Stimulated activated CD8-positive, alpha-beta memory T cell treated with anti-CD3 and anti-CD28 coated beads, Interleukin-2, amount 100 ng/mL, for 1 hour (primary cell): Measurements from ENCODE around the gene SOAT2.

ENCODE experiments used
- DNase-seq, 2 donors: peaks; one replicate each; pipeline ENCODE4 v3.0.0-alpha.2; 2020; ENCODE audit warnings: low read depth in 2 of 2

The SOAT2 gene

DNA sequence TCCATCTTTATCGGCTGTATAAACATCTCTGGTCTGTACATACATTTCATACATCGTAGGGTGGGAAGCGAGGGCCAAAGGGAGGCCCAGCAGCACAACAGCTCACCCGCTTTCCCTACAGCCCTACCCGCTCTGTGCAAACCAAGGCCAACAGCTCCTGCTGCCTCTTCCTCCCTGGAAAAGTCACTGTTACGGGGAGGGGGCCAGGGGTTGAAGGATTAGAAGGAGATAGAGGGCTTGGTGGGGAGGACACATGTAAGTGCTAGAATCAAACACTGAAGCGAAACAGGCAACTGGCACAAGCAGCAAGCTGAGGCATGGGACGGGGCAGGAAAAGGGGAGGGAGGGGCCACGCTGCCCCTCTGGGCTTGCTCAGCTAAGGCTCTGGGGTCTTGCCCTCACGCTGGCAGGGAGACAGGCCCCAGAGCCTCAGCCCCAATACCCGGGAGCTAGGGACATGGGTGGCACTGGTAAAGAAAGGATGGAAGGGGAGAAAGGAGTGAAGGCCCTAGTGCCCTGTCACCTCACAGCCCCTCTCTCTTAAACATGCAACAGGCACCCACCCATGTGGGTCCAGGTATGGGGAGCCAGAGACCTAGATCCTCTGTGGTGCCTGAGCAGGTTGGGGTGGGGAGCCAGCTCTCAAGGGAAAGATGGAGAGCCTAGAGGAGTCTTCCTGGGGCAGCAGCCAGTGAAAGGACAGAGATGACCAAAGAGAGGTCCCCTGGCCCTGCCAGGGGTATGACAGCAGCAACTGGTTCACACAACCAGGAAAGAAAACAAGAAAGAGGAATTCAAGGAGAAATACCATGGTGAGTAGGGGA is 38.5 kb upstream of the SOAT2 start:
- DNase-seq, result no peak

DNA sequence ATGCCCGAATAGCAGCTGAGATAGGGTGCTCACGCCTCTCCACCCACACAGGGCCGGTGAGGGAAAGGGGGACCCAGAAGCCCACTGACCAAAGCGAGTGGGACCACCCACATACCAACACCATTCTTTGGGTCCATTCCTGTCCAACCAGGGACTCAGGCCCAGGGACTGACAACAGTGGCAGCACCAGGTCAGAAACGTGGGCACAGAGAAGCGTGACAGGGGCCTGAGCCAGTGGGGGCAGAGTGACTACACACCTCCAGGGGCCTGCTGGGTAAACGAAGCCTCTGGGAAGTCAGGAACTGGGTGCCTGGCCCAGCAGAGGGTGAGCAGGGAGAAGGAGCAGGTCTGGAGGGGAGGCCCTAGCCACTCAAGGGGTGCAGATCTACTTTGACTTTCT is 37.8 kb upstream of the SOAT2 start:
- no peak for DNase-seq

DNA sequence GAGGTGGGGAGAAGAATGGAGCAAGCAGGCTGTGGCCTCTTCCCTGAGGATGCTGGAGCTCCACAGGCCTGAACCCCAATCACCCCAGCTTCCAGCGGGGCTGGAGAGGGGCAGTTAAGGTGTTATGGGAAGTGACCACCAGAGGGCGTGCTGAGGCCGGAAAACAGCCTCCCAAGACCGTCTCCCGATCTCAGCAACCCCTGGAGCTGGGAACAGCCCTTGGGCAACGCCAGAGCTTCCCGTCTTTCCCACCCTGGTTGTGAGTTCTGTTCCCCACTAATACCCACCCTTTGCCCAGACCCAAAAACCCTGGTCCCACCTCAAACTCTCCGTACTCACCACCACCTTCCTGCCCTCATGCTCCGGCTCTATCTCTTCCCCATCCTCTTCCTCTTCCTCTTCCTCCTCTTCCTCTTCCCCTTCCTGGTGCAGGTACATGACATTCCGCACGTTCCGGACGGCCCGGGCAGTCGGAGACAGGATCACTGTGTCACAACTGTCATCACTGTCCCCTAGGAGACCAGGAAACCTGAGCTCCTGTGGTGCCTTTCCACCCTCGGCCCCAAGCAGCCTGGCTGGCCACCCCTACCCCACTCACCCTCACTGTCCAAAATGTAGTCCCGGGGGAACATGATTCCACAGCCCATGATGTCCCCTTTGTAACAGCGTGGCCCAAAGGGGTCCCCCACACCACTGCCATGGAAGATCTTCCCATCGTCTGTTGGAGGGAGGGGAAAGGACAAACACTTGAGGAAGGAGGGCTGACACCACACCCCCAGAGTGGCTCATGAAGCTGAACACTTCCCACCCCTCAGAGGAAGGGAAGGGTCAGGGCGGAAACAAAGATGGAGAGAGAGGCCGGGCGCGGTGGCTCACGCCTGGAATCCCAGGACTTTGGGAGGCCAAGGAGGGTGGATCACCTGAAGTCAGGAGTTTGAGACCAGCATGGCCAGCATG is 37.0 kb upstream of the SOAT2 start:
- DNase-seq, result peak; percentile 35 to 45

DNA sequence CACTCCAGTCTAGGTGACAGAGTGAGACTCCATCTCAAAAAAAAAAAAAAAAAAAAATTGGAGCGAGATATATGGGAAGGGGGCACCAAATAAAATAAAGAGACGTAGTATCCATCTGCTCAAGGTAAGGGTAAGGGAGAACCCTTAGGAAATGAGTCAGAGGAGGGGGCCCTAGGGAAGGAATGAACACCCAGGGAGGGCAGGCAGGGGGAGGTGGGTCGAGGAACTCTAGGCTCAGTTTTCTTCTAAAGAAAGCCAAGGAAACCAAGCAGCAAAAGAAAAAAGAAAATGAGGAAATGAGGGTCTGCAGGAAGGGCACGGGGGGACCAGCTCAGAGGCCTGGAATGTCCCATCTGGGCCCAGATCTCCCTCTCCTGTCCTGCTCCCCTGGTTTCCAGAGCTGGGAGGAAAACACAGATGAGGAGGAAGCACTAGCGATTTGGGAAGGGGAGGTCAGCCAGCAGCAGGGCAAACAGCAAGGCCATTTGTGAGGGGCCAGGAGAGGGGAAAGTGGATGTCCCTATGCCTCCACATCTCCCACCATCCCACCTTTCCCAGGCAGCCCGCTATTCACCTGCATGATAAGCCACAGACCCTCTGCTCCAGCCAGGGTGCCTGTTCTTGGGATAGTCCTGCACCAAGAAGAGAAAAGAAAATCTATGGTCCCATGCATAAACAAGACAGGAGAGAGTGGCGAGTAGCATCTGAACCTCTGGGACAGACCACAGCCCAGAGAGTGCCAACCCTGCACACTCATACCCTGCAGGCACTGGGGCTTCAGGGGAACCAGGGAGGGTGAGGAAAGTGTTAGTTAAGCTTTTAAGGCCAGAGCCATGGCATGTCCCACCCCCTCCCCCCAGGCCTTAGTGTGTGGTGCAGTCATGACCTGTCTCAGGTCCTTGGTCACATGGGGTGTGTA is 36.0 kb upstream of the SOAT2 start:
- DNase-seq, result no peak

DNA sequence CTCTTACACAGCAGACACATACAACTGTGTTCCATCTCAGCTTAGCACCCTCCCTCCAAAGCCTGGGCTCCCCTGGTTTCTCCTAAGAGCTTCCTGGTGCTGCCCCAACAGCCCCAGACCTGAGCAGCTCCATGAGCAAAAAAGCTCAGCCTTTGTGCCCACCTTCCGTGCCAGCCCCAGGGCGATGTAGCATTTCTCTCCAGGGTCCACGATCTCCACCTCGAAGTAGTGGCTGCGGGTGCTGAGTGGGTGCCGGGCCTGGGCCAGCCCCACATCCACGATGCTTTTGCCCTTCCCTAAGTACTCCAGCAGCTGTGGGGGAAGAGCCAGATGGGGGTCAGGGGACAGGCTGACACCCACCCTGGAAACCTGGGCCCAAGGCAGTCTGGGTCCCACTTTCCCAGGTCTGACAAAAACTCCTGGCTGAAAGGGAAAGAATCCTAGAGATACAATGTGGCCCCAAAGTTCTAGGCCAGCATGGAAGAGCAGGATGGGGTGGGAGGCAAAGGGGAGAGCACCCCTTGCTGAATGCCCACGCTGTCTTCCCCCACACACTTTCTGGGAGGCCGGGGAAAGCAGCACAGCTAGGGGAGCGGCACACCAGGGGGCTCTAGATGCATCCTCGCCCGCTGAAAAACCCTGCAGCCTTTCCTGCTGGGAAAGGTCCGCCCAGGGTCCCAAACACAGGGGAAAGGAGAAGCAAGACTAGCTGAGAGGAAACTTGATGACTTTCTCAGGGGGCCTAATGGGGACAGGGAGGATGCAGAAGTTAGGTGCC is 35.1 kb upstream of the SOAT2 start:
- no peak for DNase-seq

DNA sequence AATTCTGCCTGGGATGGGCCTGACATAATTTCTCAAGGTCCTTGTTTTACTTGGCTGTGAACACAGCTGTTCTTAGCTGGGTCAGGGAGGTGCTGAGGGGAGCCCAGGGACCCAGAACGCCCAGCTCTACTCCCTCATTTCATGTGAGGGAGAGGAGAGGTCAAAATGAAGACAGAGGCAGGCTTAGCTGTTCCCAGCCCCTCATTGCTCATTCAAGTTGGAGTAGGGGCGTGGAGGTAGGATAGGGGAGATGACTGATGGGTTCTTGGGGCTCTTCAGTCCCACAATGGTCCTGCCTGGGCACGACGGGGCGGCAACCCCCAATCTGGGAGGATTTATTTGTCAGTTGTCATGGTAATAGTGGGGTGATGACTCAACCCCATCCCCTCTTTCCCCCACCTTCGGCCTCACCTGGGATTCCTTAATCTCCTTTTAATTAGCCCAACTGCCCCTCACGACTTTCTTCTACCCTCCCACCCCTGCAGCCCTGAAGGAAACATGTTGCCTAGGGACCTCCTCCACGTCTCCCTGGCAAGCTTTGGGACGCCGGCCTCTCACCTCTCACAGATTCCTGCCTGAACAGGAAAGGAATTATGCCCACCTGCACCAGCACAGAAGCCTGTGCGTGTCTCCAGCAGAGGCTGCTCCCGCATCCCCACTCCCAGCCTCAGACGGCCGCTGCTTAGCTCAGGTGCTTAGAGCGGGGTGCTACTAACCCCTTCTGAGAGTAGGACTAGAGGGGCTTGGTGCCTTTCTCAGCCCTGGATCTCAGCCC is 34.3 kb upstream of the SOAT2 start:
- no peak for DNase-seq

DNA sequence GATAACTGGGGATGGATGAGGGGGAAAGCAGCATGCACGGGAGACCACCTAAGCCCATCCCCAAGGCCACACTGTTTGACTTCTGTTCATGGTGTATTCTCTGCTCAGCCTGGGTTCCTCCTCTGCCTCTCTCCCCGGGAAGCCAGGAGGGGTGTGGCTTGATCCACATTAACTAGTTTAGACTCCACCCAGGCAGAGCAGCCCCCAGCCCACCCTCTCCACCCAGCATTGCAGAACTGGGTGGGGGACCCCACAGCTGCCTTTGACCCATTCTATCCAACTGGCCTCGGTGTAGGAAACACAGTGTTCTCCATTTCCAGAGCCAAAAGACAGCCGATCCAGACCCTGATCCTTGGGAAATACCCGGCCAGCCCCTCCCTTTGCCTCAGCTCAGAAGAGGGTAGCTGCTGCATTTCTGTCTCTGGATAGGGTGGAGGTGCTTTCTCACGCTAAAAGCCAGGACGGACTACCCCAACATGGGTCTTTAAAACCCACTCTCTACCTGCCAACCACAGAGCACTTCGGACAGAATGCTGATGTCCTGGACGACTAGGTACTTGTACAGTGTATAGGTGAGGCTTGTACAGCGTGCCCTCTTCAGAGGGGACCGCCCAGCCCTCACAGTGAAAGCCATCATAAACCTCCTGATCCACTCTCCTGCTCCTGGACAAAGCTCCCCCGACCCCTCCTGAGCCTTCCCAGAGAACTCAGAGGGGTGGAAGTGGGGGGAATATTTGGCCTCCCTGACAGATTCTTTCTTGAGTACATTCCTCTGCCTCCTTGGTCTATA is 33.5 kb upstream of the SOAT2 start:
- DNase-seq, result no peak

DNA sequence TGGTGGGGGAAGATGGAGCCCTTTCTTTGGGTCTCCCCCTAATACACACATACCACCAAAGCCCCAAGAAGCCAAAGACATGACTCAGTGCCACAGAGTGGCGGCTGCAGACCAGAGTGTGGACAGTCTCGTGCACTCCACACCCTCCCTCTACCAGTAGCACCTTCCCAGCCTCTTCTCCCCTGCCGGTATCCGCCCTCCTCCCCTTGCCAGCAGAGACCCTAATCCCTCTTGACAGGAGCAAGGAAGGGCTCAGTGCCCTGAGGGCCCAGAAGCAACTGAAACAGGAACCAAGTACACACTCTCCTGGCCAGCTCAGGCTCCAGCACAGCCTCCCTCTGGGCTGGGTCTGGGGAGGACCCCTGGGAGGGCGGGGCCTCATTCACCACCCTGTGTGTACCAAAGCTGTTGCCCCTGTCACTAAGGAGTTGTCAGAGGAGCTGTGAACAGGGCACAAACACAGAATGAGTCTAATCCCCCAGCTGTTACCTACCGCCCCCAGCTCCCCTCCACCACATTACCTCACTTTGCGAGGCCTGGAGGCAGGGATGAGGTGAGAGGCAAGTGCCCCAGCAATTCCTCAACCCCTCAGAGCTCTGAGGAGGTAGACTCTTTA is 32.3 kb upstream of the SOAT2 start:
- no peak for DNase-seq

DNA sequence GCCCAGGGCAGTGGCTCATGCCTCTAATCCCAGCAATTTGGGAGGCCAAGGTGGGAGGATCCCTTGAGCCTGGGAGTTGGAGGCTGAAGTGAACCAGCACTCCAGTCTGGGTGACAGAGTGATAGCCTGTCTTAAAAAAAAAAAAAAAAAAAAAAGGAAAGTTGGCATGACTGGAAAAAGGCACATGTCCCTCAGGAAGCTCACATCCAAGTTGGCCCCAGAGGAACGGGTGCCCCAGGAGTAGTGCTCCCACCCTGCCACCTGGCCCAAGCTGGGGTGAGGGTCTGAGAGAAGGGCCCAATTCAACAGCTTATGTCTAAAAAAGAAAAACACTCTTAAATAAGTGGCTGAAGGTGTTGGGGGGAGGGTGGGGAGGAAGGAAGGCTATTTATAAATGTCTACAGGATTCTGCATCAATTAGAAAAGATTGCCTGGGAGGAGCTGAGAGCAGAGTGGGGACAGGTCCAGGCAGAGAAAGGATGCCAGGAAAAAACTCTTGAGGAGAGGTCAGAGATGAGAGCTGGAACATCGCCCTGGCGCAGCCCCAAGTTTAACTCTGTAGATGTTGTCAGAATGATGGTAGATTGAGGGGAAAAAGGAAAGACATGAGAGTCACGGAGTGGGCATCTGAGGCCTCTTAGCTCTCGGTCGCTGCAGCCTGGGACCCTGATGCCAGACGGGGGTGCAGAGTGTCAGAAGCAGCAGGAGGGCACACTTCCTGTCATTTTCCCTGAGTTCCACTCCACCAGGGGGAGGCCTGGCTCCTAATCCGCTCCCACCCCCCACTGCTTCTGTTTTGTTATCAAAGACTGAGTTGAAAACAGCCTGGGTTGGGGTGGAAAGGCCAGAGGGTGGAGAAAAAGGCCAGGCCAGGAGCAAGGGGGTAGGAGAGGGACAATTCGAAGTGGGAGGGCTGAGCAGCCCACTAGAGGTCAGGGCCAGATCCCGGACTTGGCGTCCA is 31.4 kb upstream of the SOAT2 start:
- DNase-seq, result no peak

DNA sequence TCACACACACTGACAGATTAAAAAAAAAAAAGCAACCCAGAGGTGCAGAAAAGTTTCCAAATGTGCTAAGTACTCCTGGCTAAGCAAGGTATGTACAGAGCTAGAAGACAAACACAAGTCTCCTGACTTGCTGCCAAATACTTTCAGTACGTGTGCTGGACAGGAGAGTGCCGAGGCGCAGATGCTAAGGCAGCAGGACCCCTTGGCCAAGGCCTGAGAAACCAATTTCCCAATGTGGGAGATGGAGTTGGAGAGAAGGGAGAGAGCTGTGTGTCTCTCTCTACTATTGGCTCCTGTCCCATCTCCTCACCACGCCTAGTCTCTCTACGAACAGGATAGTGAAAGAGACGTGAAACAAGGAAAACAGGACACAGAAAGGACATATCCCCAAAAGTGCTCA is 29.4 kb upstream of the SOAT2 start:
- no peak for DNase-seq

DNA sequence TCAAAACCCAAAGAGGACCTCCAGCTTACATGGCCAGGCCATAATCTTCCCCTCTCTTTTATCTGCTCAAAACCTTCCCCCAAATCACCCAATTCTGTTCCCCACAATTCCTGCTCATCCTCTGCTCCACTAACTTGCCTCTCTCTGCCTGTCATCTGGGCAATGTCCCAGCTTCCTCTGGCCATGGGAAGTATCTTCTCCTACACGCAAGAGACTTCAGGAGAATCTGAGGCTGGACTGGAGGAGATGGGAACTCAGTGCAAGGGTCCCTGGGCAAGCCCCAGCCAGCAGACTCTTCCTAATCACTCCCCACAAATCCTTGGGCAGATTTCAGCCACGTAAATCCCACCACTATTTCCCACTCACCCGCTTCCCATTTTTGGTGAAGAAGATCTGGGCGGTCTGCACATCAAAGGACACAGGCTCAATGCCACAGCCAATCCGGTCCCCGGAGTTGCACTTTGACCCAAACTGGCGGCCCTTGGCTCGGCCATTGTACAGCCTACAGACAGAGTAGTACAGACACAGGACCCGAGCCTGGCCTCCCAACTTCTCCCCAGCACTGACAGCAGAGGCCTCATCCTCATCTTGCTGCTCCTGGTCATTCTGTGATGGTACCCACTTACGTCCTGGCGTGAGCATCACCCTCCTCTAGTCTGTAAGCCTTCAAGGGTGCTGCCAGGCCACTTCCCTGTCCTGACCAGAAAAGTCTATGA is 28.8 kb upstream of the SOAT2 start:
- no peak for DNase-seq

DNA sequence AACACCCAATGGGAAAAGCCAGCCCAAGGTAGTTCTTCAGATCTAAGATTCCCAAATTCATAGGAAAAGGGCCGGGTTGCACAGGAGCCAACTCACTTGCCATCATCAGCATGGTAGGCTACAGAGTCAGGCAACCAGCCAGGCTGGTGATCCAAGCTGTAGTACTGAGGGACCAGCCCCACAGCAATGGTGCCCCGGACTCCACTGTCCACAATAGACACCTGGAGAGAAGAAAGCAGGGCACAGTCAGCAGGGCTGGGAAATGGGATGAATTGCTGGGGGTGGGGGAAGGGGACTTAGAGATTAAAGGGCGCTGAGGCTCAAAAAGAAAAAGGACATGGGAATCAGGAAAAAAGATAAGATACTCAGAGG is 28.3 kb upstream of the SOAT2 start:
- no peak for DNase-seq

DNA sequence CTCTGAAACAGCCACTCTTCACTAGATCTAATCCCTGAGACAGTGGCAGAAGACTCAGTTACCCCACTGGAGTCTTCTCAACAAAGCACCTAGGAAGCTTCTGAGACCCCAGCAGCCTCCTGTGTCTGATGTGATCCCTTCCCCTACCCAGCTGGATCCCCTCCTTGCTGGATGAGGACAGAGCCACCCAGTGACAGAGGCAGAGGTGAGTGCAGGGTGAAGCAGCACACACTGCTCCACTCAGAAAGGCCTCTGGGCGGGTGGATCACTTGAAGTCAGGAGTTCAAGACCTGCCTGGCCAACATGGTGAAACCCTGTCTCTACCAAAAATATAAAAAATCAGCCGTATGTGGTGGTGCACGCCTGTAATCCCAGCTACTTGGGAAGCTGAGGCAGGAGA is 26.8 kb upstream of the SOAT2 start:
- no peak for DNase-seq

DNA sequence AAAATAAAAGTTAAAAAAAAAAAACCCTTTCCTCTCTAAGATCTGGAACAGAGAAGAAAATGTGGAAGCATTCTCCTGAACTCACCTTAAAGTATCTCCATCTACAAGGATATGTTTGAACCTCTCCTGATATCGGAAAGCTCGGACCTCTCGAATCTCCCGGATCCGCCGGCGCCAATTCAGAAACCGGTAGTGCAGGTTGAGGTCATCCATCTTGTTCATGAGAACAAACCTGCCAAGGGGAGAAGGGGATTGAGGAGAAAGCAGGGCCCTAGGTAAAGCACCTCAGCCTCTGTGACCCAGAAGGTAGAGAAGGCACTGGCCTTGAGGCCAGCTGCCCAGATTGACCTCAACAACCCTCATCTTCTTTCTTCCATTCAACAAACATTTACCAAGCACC is 26.3 kb upstream of the SOAT2 start:
- no peak for DNase-seq

DNA sequence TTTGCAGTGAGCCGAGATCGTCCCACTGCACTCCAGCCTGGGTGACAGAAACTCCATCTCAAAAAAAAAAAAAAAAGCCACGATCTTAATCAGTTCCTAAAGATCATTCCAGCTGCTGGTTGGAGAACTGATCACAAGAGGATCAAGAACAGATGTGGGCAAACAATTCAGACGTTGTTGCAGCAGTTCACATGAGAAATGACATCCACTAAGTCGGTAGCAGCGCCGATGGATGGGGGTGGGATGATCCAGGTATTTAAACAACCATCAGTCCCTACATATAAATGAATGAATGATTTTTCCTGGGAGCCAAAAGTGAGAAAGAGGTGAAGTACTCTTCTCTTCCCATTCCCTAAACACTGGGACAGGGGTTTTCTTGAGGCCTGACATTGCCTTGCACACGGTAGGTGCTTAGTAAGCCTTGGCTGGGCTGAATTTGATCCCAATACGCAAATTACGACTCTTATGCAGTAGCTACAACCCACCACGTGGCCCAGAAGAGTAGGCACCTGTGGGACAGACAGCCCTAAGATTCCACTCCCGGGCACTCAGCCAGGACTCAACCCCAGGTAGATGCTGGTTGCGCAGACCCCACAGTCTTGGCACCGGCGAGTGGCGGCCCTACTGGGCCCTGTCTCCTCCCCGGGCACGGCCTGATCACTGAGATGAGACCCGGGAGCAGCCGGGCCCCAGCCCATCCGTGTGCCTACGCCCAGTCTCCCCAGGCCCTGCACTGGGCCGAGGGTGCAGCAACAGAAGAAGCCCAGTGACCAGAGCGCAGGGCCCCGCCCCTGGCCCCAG is 24.7 kb upstream of the SOAT2 start:
- no peak for DNase-seq
